COLO668 (cell line): ENCODE results near the gene GPATCH2.
"Not testable (repeated sequence)": the region's sequence is repeated elsewhere in the genome, so short reads cannot be mapped to it uniquely, and the experiment has no call there.

Experiments used
- DNase-seq: peaks from one replicate; lab custom pipeline; 2025; ENCODE audit not compliant: unreplicated experiment; lab: John Stamatoyannopoulos, UW

The GPATCH2 gene

DNA sequence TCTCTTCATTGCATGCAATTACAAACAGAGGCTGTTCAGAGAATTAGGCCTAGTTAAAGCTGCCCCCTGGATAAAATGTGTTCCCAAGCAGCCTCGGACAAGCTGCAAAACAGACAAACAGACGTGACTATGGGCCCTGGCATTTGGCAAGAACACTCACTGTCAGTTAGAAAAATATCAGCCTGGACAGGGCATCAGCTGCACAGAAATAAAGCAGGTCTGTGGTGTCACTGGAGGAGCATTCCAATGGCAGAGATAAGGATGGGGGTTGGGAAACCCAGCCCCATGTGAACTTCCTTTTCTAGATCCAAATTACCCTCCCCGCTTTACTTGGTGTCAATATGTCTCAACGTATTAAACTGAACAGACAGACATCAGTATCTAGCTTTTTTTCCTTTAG is 177.1 kb downstream of the GPATCH2 start:
- DNase-seq = no peak

DNA sequence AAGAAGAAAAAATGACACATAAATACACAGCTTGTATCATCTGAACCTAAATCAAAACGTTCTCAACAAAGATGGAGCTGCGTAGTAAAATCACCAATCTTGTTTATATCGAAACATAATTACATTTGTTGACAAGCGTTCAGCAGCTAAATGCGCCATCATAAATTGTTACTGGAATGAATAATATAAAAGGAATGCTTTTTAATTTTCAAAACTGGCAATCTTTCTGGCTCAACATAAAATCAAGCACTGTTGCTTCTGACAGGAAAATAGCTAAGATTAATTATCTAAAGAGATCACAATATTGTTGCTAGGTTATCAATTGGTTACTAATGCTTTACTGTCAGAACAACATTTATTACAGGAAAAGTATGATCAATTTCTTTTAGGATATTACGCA is 181.5 kb downstream of the GPATCH2 start:
- no peak for DNase-seq

DNA sequence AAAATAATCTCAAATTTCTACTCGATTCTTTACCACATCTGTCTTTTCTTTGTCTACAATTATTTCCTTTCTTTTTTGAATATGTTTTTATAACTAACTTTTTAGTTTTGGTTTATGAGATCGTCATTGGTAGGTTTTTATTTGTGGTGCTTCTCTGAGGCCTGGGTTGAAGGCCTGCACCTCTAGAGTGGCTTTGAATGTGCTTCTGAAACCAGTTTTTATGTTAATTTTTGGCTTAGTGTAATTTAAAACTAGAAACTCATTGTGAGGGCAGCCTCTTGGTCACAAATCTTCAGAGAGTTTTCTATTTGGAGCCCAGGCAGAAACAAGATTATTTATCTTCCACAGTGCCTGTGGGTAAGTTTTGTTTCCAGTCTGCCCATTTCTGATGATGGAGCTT is 187.0 kb downstream of the GPATCH2 start:
- no peak for DNase-seq

DNA sequence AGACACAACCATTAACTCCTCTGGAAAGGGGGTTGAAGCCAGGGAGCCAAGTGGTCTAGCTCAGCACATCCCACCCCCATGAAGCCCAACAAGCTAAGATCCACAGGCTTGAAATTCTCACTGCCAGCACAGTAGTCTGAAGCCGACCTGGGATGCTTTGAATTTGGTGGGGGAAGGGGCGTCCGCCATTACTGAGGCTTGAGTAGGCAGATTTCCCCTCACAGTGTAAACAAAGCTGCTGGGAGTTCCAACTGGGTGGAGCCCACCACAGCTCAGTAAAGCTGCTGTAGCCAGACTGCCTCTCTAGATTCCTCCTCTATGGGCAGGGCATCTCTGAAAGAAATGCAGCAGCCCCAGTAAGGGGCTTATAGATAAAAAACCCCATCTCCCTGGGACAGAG is 193.5 kb downstream of the GPATCH2 start:
- no peak for DNase-seq

DNA sequence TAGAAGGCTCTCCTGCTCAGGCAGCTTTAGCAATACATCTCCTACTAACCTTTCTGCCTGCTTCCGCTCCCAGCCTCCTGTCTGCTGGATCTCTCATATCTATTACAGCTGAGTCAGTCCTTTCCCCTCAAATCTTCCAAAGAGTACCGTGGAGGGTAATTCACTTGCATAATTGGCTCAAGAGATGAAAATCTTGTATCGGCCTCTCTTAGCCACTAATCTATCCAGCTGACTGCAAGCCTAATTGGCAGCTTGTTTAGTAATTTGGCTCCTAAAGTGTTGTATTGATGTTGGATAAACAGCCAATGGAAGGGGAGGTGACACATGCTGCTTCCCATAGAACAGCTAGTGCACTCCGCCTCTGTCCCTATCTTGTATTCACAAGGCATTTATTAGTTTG is 195.7 kb downstream of the GPATCH2 start:
- no peak for DNase-seq

DNA sequence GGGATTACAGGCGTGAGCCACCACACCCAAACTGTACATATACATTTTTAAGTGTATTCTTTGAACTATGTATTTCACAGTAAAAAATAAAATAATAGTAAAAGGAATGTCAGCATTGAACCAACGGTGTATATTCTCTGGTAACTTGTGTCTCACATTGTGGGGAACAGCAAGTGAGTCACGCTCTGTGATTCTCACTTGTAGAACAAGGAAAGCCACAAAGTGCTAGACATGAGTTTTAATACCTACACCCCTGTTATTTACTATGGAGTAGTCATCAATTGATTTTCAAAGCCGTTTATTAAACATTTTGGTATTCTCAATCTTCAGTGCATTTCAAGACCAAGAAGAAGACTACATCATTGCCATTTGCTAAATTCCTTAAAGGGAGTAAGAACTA is 197.2 kb downstream of the GPATCH2 start:
- no peak for DNase-seq

DNA sequence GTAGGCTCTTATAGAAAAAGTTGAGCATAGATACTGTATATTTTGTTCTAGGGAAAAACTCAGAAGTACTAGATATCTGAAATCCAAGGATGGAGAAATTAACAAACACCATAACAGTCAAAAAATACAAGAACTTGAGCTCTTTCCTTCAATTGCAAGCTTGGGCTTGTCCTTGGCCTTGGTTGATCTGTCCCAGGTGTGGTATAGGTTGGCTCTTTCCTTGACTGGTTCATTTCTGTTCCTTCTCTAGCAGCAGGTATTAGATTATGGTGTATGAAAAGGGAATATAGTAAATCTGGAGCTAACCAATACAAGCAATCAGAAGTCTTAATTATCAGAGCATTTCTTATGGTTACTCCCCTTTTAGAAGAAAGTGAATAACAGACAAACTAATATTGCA is 198.6 kb downstream of the GPATCH2 start:
- no peak for DNase-seq

DNA sequence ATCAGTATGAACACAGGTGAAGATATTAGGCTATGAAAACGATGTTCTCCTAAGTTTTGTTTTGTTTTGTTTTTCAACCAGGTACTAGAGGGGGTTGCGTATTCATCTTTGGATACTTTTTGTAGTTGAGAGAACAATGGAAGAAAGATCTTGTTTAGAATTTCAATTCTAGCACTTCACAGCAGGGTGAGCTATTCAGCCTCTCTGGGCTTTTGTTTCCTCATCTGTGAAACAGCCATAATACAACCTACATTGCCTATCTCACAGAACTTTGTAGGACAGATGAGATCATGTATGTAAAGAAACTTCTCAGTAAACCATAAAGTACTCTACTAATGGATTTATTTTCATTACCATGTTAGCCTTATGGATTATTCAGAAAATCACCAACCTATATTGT is 199.5 kb downstream of the GPATCH2 start:
- DNase-seq = no peak

DNA sequence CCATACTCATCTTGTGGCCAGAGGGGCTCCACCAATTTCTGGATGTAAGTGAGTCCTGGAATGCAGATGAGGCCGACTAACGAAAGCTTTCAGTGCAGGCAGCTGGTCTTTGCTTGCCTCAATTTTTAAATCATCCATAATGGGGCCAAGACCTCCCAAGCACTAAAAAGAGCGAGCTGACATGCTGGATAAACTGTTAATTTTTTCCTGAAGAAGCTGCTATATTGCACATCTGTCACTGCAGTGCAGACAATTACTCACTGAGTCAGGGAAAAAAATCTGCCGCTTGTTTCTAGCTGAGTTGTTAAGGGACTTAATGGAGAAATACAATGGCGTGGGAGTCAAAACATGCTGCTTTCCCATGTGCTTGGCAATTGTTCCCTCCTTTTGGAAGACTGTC is 205.5 kb downstream of the GPATCH2 start:
- no peak for DNase-seq

DNA sequence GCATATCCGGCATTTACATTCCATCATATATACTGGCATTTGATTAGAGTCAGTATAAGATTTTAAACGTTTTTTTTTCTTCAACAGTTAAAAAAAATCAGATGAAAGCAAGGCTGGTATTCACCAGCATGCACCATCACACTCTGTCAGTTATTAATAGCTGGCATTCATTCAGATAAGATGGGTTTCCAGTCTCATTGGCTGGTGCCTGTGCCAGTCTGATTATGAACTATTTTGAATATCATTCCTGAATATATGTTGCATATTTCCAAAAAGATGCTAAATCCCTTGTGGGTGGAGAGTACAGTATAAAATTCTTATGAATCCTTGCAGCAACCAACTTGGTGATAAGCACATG is 211.7 kb downstream of the GPATCH2 start:
- DNase-seq = no peak

DNA sequence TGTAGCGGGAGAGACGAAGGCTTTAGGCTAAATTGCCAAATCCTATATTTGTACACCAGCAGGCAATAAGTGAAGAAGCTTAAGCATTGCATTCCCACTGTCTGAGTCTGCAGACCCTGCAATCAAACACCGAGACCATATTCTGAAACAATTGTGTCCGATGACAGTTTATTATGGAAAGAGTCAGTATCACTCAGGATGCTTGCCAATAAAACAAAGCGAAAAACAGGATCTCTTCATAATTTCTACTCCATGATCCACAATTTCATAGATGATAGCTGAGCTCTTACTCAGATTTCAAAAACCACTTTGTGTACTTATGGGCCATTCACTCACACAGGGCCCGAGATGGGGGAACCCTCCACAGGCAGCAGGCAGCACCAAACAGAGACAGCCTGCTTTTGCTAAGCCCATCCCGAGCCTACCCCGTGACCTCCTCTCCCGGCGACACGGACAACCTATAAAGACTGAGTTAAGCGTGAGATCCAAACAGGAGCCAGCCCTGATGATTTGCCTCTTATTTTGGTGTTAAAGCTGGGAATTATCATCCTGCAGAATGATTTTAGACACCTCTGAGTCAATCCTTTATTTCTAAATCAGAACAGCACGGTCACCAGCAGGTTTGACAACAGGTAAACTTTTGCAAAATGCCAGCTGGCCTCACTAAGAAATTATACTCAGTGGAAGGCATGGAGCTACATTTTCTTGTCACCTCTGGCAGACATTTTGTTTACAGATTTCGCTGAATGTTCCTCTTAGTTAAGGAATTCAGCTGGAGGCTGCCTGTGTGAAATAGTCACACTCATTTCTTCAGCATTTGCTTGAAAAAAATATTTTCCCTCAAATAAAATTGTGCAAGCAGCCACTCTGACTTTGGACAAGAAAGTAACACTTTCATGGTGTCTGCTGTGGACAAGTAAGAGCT is 212.4 kb downstream of the GPATCH2 start:
- no peak for DNase-seq

DNA sequence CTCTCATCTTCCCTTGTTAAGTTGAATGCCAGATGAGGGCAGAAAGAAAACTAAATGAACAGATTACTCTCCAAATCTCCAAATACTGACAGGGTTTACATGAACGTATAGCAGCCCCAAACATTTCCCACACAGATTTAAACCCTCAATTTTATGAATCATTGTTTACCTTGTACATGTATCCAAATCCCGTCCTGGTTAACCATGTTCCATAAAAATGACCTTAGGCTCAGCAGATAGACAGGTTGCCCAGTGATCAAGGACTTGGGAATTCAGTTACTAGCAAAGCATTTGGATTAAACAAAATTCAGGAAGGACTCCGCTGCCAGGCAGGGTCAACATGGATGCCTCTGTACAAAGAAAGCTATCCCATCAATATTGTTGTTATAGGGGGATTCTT is 213.5 kb downstream of the GPATCH2 start:
- no peak for DNase-seq

DNA sequence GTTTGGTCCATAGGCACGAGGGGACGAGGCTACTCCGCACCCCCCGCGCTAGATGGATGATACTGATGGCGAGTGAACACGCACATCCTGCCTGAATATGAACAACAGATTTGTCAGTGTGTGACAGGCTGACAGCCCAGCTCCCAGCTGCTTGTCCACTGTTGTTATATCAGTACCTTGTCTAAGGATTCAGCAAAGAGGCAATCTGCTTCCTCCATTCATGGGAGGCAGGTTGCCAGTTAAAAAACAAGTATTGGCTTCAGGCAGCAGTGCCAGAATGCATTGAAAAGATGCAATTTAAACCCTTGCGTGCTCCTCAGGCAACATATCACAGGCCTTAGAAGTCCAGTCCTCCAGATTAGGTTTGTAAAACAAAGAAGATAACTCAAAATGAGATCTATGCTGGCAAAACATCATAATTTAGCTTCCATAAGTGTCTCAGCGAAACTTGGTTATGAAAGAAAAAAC is 223.3 kb downstream of the GPATCH2 start:
- no peak for DNase-seq

DNA sequence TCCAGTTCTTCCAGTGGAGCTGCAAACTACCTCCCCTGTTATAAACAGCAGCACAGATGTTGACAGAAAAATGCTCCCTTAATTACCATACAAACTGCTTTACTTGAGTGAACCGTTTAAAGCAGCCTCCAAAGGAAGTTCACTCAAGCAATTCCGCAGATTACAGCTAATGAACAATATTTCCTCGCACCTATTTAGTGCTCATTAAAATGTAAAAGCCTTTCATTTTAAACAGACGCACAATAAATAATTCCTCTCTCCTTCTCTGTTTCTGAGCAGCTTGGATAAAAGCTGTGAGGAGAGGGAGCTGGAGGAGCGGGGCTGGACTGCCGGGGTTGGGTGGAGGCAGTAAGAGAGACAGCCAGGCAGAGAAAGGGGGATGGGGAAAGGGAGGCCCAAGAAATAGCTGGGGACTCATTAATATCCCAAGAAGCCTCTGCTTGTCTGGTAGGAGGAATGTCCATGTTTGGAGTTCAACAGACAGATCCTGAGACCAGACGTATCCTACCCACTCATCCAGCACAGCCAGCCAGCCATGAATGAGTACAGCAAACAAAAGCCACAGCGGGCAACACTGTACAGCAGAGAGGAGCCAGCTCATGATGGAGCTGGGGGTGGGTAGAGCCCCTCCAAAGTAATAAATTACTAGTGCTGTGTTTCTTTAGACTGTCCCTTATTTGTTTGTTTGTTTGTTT is 227.7 kb downstream of the GPATCH2 start:
- DNase-seq = no peak

DNA sequence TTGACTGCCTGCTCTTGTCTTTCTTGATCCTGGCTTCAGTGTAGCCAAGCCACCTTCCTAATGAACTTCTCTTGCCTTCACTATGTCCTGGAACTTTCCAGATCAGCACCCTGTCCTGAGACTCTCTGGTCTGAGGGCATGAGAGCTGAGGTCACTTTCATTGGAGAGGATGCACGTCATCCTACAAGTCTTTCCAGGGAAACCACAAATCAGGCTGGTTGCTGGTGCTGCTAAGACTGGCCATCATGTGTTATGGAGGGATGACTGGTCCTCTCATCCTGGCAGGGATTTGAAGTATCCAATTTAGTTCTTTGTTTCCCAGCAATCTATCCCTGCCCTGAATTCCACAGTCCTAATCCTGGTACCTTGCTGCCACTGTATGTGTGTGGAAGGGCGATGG is 228.6 kb downstream of the GPATCH2 start:
- no peak for DNase-seq

DNA sequence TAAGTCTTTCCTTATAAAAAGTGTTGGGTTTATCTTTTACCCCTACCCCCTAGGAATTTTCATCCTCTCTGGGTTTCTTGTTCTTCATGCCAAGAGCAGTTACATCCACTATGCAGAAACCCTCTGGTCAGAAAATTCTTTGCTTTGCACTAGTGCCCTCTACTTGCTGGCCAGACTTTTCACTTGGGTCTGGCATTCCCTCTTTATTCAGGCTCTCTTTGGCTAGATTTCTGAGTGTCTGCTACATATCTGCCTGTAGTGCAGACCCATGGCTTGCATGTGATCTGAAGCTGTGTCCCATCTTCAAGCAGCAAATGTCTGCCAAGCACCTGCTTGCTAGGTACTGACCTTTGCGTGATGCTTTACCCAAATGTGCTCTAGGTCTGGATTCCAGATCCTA is 237.0 kb downstream of the GPATCH2 start:
- DNase-seq = no peak

DNA sequence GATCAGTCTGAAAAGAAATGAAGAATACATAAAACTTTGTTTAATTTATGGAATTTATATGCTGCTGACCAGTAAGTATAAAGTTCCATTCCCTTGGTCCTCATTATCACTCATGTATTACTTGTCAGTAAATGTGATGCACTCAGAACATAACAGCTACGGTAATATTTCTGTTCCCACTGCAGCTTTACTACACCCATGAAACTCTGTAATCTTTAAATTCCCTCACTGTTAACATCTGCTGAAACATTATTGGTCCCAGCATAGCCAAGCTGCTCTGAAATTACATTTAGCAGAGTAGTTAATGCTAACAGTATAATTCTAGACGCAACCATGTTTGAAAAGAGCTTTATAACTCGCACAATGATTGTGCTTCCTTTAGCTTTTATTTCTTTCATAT is 238.4 kb downstream of the GPATCH2 start:
- no peak for DNase-seq

DNA sequence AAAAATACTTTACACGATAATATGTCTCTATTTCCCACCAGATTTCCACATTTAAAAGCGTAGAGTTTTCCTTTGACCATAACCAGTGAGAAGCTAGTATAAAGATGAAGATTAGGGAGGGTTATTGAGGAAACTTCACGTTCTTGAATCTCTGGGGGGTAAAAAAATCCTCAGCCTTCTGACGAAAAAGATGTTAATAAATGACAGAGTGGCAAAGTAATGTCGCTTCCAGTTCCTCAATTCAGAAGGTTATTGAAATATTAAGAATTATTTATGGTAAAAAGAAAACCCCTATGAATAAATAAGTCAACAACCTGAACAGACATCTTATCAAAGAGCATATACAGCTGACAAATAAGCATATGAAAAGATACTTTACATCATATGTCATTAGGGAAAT is 241.0 kb downstream of the GPATCH2 start:
- no peak for DNase-seq

DNA sequence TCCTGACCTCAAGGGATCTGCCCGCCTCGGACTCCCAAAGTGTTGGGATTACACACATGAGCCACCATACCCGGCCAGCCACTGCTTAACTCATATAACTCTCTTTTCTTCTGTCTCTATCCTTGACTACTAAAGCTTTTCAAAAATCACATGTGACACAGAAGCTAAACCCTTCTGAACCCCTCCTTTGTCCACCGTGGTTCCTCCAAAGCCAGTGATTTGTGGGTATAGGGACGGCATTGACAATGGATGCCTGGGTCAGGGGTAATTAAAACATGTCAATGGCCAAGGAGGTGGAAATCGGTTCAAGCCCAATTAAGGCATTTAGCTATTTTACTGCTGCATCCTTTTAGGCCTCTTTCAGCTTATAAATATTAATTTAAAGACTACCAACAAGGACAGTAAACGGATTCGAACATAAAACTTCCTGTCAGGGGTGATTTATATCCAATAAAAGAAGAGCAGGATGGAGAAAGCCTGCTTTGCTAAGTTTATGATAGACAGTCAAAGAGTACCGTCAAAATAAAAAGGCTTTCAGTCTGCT is 242.3 kb downstream of the GPATCH2 start:
- no peak for DNase-seq

DNA sequence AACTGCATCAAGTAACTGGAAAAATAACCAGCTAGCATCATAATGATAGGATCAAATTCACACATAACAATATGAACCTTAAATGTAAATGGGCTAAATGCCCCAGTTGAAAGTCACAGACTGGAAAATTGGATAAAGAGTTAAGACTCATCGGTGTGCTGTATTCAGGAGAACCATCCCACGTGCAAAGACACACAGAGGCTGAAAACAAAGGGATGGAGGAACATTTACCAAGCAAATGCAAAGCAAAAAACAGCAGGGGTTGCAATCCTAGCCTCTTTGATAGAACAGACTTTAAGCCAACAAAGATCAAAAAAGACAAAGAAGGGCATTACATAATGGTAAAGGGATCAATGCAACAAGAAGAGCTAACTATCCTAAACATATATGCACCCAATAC is 249.1 kb downstream of the GPATCH2 start:
- DNase-seq = not testable (repeated sequence)

DNA sequence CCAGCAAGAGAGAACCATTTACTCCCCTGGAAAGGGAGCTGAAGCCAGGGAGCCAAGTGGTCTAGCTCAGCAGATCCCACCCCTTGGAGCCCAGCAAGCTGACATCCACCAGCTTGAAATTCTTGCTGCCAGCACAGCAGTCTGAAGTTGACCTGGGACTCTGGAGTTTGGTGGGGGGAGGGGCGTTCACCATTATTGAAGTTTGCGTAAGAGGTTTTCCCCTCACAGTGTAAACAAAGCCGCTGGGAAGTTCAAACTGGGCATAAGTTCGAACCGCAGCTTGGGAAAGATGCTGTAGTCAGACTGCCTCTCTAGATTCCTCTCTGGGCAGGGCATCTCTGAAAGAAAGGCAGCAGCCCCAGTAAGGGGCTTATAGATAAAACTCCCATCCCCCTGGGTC is 251.1 kb downstream of the GPATCH2 start:
- DNase-seq = not testable (repeated sequence)

DNA sequence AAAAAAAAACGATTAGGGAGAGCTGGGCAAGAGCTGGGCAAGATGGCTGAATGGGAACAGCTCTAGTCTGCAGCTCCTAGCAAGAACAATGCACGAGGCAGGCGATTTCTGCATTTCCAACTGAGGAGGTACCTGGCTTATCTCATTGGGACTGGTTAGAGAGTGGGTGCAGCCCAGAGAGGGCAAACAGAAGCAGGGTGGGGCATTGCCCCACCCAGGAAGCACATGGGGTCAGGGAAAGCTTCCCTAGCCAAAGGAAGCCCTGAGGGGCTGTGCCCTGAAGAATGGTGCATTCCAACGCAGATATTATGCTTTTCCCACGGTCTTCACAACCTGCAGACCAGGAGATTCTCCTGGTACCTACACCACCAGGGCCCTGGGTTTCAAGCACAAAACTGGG is 251.6 kb downstream of the GPATCH2 start:
- DNase-seq = no peak
